ENCODE measurements around the gene COL24A1. TPM values are rescaled to one million over a fixed set of nuclear protein-coding genes. Genes with fewer than 3 reads are reported as not detected.
"Not testable (repeated sequence)": the region's sequence is repeated elsewhere in the genome, so short reads cannot be mapped to it uniquely, and the experiment has no call there.

The COL24A1 gene
- total RNA-seq, 1 donor from 2014 or later: not detected

GRCh38 chr1:85976516-85977205 is 179.9 kb downstream of the COL24A1 start:
- Mint-ChIP-seq H3K4me1 (no peaks in the 10 kb centered on the region), H3K36me3 (ENCODE audit: low read depth) (no peaks in the 10 kb centered on the region), H3K27me3 (no peaks in the 10 kb centered on the region), H3K9me3 (peaks cover 2% of the 10 kb centered on the region), H3K27ac (no peak overlapping the region), H3K4me3 (no peak overlapping the region)
- ATAC-seq (ENCODE audit: low read depth) (no peak), DNase-seq (no peak)
- POLR2A ChIA-PET: no interaction called here
- intact Hi-C loops (cut with micrococcal nuclease): no loop called here
- TF ChIP-seq CTCF (IDR thresholded peaks at IDR 0.05): no peak
- CTCF ChIA-PET: no interaction called here

GRCh38 chr1:85975912-85976371 is 180.6 kb downstream of the COL24A1 start:
- POLR2A ChIA-PET: no interaction called here
- CTCF ChIA-PET: no interaction called here
- no peaks in the 10 kb centered on the region for H3K27me3 Mint-ChIP-seq

GRCh38 chr1:85962457-85962856 is 194.1 kb downstream of the COL24A1 start:
- no peak for TF ChIP-seq CTCF (IDR thresholded peaks at IDR 0.05)
- no peak for DNase-seq
- H3K27ac Mint-ChIP-seq: no peak overlapping the region
- CTCF ChIA-PET: no interaction called here
- no peaks in the 10 kb centered on the region for H3K9me3 Mint-ChIP-seq
- no peak overlapping the region for H3K4me3 Mint-ChIP-seq
- no peaks in the 10 kb centered on the region for H3K27me3 Mint-ChIP-seq
- intact Hi-C loops (cut with micrococcal nuclease): no loop called here
- POLR2A ChIA-PET: no interaction called here
- ATAC-seq (ENCODE audit: low read depth): no peak
- no peaks in the 10 kb centered on the region for H3K4me1 Mint-ChIP-seq
- H3K36me3 Mint-ChIP-seq (ENCODE audit: low read depth): no peaks in the 10 kb centered on the region

More at GRCh38 chr1:85975912-85976371, 180.6 kb downstream of the COL24A1 start:
- H3K9me3 Mint-ChIP-seq: peaks cover 2% of the 10 kb centered on the region
- intact Hi-C loops (cut with micrococcal nuclease): no loop called here
- ATAC-seq (ENCODE audit: low read depth) (no peak), DNase-seq (no peak)
- H3K4me1 Mint-ChIP-seq: no peaks in the 10 kb centered on the region
- no peaks in the 10 kb centered on the region for H3K36me3 Mint-ChIP-seq (ENCODE audit: low read depth)
- no peak for TF ChIP-seq CTCF (IDR thresholded peaks at IDR 0.05)
- no peak overlapping the region for H3K4me3 Mint-ChIP-seq
- H3K27ac Mint-ChIP-seq: no peak overlapping the region

- DNase-seq: no peak
- intact Hi-C loops (cut with micrococcal nuclease): no loop called here
- Mint-ChIP-seq H3K27ac (no peak overlapping the region), H3K9me3 (no peaks in the 10 kb centered on the region), H3K4me3 (no peak overlapping the region), H3K36me3 (ENCODE audit: low read depth) (no peaks in the 10 kb centered on the region), H3K4me1 (no peaks in the 10 kb centered on the region), H3K27me3 (no peaks in the 10 kb centered on the region)
- no peak for ATAC-seq (ENCODE audit: low read depth)
- no peak for TF ChIP-seq CTCF (IDR thresholded peaks at IDR 0.05)
- ChIA-PET POLR2A (no interaction called here), CTCF (no interaction called here)
Measured at GRCh38 chr1:85957760-85958159, 198.8 kb downstream of the COL24A1 start.

- H3K27me3 Mint-ChIP-seq; H3K27ac Mint-ChIP-seq; DNase-seq; H3K9me3 Mint-ChIP-seq; ATAC-seq (ENCODE audit: low read depth); POLR2A ChIA-PET; H3K36me3 Mint-ChIP-seq (ENCODE audit: low read depth); H3K4me3 Mint-ChIP-seq; intact Hi-C loops (cut with micrococcal nuclease); CTCF ChIA-PET; H3K4me1 Mint-ChIP-seq: not testable (repeated sequence)
Measured at GRCh38 chr1:85955218-85955617, 201.4 kb downstream of the COL24A1 start.

- no peak for TF ChIP-seq CTCF (IDR thresholded peaks at IDR 0.05)
- H3K27me3 Mint-ChIP-seq: no peaks in the 10 kb centered on the region
- no peak overlapping the region for H3K4me3 Mint-ChIP-seq
- no peak for ATAC-seq (ENCODE audit: low read depth)
- H3K9me3 Mint-ChIP-seq: no peaks in the 10 kb centered on the region
- H3K4me1 Mint-ChIP-seq: no peaks in the 10 kb centered on the region
- H3K27ac Mint-ChIP-seq: no peak overlapping the region
- ChIA-PET CTCF (no interaction called here), POLR2A (no interaction called here)
- intact Hi-C loops (cut with micrococcal nuclease): no loop called here
- no peak for DNase-seq
- H3K36me3 Mint-ChIP-seq (ENCODE audit: low read depth): no peaks in the 10 kb centered on the region
Measured at GRCh38 chr1:85952460-85952859, 204.1 kb downstream of the COL24A1 start.
